Measurements from ENCODE around the gene HSD17B12.

HSD17B12 gene

GRCh38 chr11:43735115-43735514, 54.6 kb downstream of the HSD17B12 start:
- Histone ChIP-seq H3K4me3 (ENCODE audit: low read depth in 1 of 5, low read length in 5 of 5) (no peak overlapping the region), H3K4me1 (ENCODE audit: control insufficient read depth in 5 of 5, insufficient read depth in 5 of 5, low read length in 5 of 5) (peaks cover 0 to 29% (median 24%) of the 10 kb centered on the region in 5 donors), H3K9ac (ENCODE audit: low read length in 5 of 5) (no peak overlapping the region), H3K27ac (ENCODE audit: low read depth, low read length) (no peak overlapping the region), H3K36me3 (ENCODE audit: control insufficient read depth in 5 of 5, insufficient read depth in 5 of 5, low read length in 5 of 5) (peaks cover 5 to 9% (median 8%) of the 10 kb centered on the region in 5 donors), H3K9me3 (ENCODE audit: control insufficient read depth in 5 of 5, low read length in 5 of 5) (no peaks in the 10 kb centered on the region), H3K27me3 (ENCODE audit: control insufficient read depth in 5 of 5, insufficient read depth in 4 of 5, low read length in 5 of 5) (no peaks in the 10 kb centered on the region)

GRCh38 chr11:43735961-43736360, 55.4 kb downstream of the HSD17B12 start:
- H3K36me3 ChIP-seq (ENCODE audit: control insufficient read depth in 5 of 5, insufficient read depth in 5 of 5, low read length in 5 of 5) = peaks cover 5 to 9% (median 8%) of the 10 kb centered on the region in 5 donors
- peaks cover 0 to 29% (median 24%) of the 10 kb centered on the region in 5 donors for H3K4me1 ChIP-seq (ENCODE audit: control insufficient read depth in 5 of 5, insufficient read depth in 5 of 5, low read length in 5 of 5)
- H3K27me3 ChIP-seq (ENCODE audit: control insufficient read depth in 5 of 5, insufficient read depth in 4 of 5, low read length in 5 of 5) = no peaks in the 10 kb centered on the region
- no peak overlapping the region for H3K9ac ChIP-seq (ENCODE audit: low read length in 5 of 5)
- H3K4me3 ChIP-seq (ENCODE audit: low read depth in 1 of 5, low read length in 5 of 5) = no peak overlapping the region
- H3K9me3 ChIP-seq (ENCODE audit: control insufficient read depth in 5 of 5, low read length in 5 of 5) = no peaks in the 10 kb centered on the region
- peak overlapping the region; percentile 12 for H3K27ac ChIP-seq (ENCODE audit: low read depth, low read length)

- Histone ChIP-seq H3K4me1 (ENCODE audit: control insufficient read depth in 5 of 5, insufficient read depth in 5 of 5, low read length in 5 of 5) (peaks cover 0 to 29% (median 24%) of the 10 kb centered on the region in 5 donors), H3K36me3 (ENCODE audit: control insufficient read depth in 5 of 5, insufficient read depth in 5 of 5, low read length in 5 of 5) (peaks cover 5 to 9% (median 8%) of the 10 kb centered on the region in 5 donors), H3K9ac (ENCODE audit: low read length in 5 of 5) (peak overlapping the region in 1 of 5 donors; percentile 16), H3K9me3 (ENCODE audit: control insufficient read depth in 5 of 5, low read length in 5 of 5) (no peaks in the 10 kb centered on the region), H3K27ac (ENCODE audit: low read depth, low read length) (peak overlapping the region; percentile 12), H3K27me3 (ENCODE audit: control insufficient read depth in 5 of 5, insufficient read depth in 4 of 5, low read length in 5 of 5) (no peaks in the 10 kb centered on the region), H3K4me3 (ENCODE audit: low read depth in 1 of 5, low read length in 5 of 5) (peak overlapping the region in 2 of 5 donors; percentile 19 to 37)
These were observed 56.1 kb downstream of the HSD17B12 start for GRCh38 chr11:43736502-43737200.

- H3K4me1 ChIP-seq (ENCODE audit: control insufficient read depth in 5 of 5, insufficient read depth in 5 of 5, low read length in 5 of 5) = peaks cover 0 to 29% (median 24%) of the 10 kb centered on the region in 5 donors
- no peaks in the 10 kb centered on the region for H3K9me3 ChIP-seq (ENCODE audit: control insufficient read depth in 5 of 5, low read length in 5 of 5)
- H3K4me3 ChIP-seq (ENCODE audit: low read depth in 1 of 5, low read length in 5 of 5) = peak overlapping the region in 1 of 5 donors; percentile 37
- H3K36me3 ChIP-seq (ENCODE audit: control insufficient read depth in 5 of 5, insufficient read depth in 5 of 5, low read length in 5 of 5) = peaks cover 5 to 9% (median 8%) of the 10 kb centered on the region in 5 donors
- H3K27ac ChIP-seq (ENCODE audit: low read depth, low read length) = no peak overlapping the region
- H3K27me3 ChIP-seq (ENCODE audit: control insufficient read depth in 5 of 5, insufficient read depth in 4 of 5, low read length in 5 of 5) = no peaks in the 10 kb centered on the region
- H3K9ac ChIP-seq (ENCODE audit: low read length in 5 of 5) = peak overlapping the region in 1 of 5 donors; percentile 16
These were observed 56.7 kb downstream of the HSD17B12 start for GRCh38 chr11:43737201-43737590.

GRCh38 chr11:43738600-43739409, 58.3 kb downstream of the HSD17B12 start:
- Histone ChIP-seq H3K27ac (ENCODE audit: low read depth, low read length) (no peak overlapping the region), H3K9ac (ENCODE audit: low read length in 5 of 5) (no peak overlapping the region), H3K9me3 (ENCODE audit: control insufficient read depth in 5 of 5, low read length in 5 of 5) (no peaks in the 10 kb centered on the region), H3K4me3 (ENCODE audit: low read depth in 1 of 5, low read length in 5 of 5) (no peak overlapping the region), H3K36me3 (ENCODE audit: control insufficient read depth in 5 of 5, insufficient read depth in 5 of 5, low read length in 5 of 5) (peaks cover 5 to 12% (median 6%) of the 10 kb centered on the region in 5 donors), H3K4me1 (ENCODE audit: control insufficient read depth in 5 of 5, insufficient read depth in 5 of 5, low read length in 5 of 5) (peaks cover 0 to 29% (median 24%) of the 10 kb centered on the region in 5 donors), H3K27me3 (ENCODE audit: control insufficient read depth in 5 of 5, insufficient read depth in 4 of 5, low read length in 5 of 5) (no peaks in the 10 kb centered on the region)

- H3K9me3 ChIP-seq (ENCODE audit: control insufficient read depth in 5 of 5, low read length in 5 of 5) = peaks cover 0 to 5% (median 3%) of the 10 kb centered on the region in 5 donors
These were observed 66.1 kb downstream of the HSD17B12 start for GRCh38 chr11:43746670-43747069.

GRCh38 chr11:43747130-43747802, 66.7 kb downstream of the HSD17B12 start:
- Histone ChIP-seq H3K27me3 (ENCODE audit: control insufficient read depth in 5 of 5, insufficient read depth in 4 of 5, low read length in 5 of 5) (no peaks in the 10 kb centered on the region), H3K9me3 (ENCODE audit: control insufficient read depth in 5 of 5, low read length in 5 of 5) (peaks cover 0 to 5% (median 3%) of the 10 kb centered on the region in 5 donors), H3K4me3 (ENCODE audit: low read depth in 1 of 5, low read length in 5 of 5) (no peak overlapping the region), H3K27ac (ENCODE audit: low read depth, low read length) (no peak overlapping the region), H3K4me1 (ENCODE audit: control insufficient read depth in 5 of 5, insufficient read depth in 5 of 5, low read length in 5 of 5) (no peaks in the 10 kb centered on the region), H3K9ac (ENCODE audit: low read length in 5 of 5) (no peak overlapping the region), H3K36me3 (ENCODE audit: control insufficient read depth in 5 of 5, insufficient read depth in 5 of 5, low read length in 5 of 5) (peaks cover 0 to 5% (median 0%) of the 10 kb centered on the region in 5 donors)

More at GRCh38 chr11:43746670-43747069, 66.1 kb downstream of the HSD17B12 start:
- no peak overlapping the region for H3K9ac ChIP-seq (ENCODE audit: low read length in 5 of 5)
- no peak overlapping the region for H3K4me3 ChIP-seq (ENCODE audit: low read depth in 1 of 5, low read length in 5 of 5)
- H3K36me3 ChIP-seq (ENCODE audit: control insufficient read depth in 5 of 5, insufficient read depth in 5 of 5, low read length in 5 of 5) = peaks cover 0 to 5% (median 0%) of the 10 kb centered on the region in 5 donors
- no peaks in the 10 kb centered on the region for H3K4me1 ChIP-seq (ENCODE audit: control insufficient read depth in 5 of 5, insufficient read depth in 5 of 5, low read length in 5 of 5)
- no peaks in the 10 kb centered on the region for H3K27me3 ChIP-seq (ENCODE audit: control insufficient read depth in 5 of 5, insufficient read depth in 4 of 5, low read length in 5 of 5)
- no peak overlapping the region for H3K27ac ChIP-seq (ENCODE audit: low read depth, low read length)

- no peak overlapping the region for H3K27ac ChIP-seq (ENCODE audit: low read depth, low read length)
- H3K4me1 ChIP-seq (ENCODE audit: control insufficient read depth in 5 of 5, insufficient read depth in 5 of 5, low read length in 5 of 5) = no peaks in the 10 kb centered on the region
- peaks cover 0 to 5% (median 3%) of the 10 kb centered on the region in 5 donors for H3K9me3 ChIP-seq (ENCODE audit: control insufficient read depth in 5 of 5, low read length in 5 of 5)
- H3K9ac ChIP-seq (ENCODE audit: low read length in 5 of 5) = no peak overlapping the region
- H3K4me3 ChIP-seq (ENCODE audit: low read depth in 1 of 5, low read length in 5 of 5) = no peak overlapping the region
- H3K27me3 ChIP-seq (ENCODE audit: control insufficient read depth in 5 of 5, insufficient read depth in 4 of 5, low read length in 5 of 5) = no peaks in the 10 kb centered on the region
- H3K36me3 ChIP-seq (ENCODE audit: control insufficient read depth in 5 of 5, insufficient read depth in 5 of 5, low read length in 5 of 5) = peaks cover 0 to 5% (median 0%) of the 10 kb centered on the region in 5 donors
These were observed 67.6 kb downstream of the HSD17B12 start for GRCh38 chr11:43748095-43748494.

- no peaks in the 10 kb centered on the region for H3K4me1 ChIP-seq (ENCODE audit: control insufficient read depth in 5 of 5, insufficient read depth in 5 of 5, low read length in 5 of 5)
- H3K9me3 ChIP-seq (ENCODE audit: control insufficient read depth in 5 of 5, low read length in 5 of 5) = peaks cover 0 to 5% (median 3%) of the 10 kb centered on the region in 5 donors
- H3K9ac ChIP-seq (ENCODE audit: low read length in 5 of 5) = no peak overlapping the region
- peaks cover 0 to 16% (median 13%) of the 10 kb centered on the region in 5 donors for H3K36me3 ChIP-seq (ENCODE audit: control insufficient read depth in 5 of 5, insufficient read depth in 5 of 5, low read length in 5 of 5)
- H3K27ac ChIP-seq (ENCODE audit: low read depth, low read length) = no peak overlapping the region
- no peaks in the 10 kb centered on the region for H3K27me3 ChIP-seq (ENCODE audit: control insufficient read depth in 5 of 5, insufficient read depth in 4 of 5, low read length in 5 of 5)
- no peak overlapping the region for H3K4me3 ChIP-seq (ENCODE audit: low read depth in 1 of 5, low read length in 5 of 5)
These were observed 71.2 kb downstream of the HSD17B12 start for GRCh38 chr11:43751726-43752125.
